HG03095 (cell line): ENCODE data around the gene CARMIL3.

Experiments
- ATAC-seq: cut with Tn5 transposase; IDR thresholded peaks from one replicate; pipeline ENCODE4 v1.9.1; 2021; ENCODE audit warnings: moderate library complexity; ENCODE audit not compliant: unreplicated experiment

CARMIL3 gene

GRCh38 chr14:24060443-24060842, 8.6 kb downstream of the CARMIL3 start:
- no peak for ATAC-seq

DNA sequence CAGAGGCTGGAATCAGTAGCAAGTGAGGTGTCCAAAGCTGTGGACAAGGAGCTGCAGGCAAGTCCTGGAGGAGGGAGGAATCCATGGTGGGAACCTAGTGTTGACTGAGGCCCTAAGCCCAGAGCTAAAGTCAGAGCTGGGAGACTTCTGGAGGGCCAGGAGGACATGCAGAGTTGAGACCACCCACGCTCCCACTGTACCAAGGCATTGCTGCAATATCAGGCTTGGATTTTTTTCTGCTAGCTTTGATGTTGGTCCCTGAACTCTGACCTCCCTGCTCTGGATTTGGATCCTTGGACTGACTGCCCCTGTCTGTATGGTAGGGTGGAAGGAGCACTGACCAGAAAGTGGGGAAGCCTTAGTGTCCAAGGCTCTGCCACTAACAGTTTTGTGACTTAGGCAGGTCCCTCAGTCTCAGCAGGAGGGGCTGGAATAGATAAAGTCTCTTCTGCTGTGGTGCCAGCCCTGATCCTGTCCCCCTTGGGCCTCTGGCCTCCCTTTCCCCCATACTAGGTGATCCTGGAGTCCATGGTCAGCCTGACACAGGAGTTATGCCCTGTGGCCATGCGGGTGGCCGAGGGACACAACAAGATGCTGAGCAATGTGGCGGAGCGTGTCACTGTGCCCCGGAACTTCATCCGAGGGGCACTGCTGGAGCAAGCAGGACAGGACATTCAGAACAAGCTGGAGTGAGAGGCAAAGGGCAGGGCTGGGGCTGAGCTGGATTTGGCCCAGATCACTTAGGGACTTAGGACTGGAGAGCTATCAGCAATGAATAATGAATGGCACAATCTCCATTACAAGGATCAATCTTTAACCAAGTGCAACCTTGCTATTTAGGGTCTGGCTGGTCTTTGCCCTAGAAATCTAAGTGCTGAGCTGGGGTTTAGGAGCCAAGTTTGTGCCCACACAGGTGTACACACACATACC, 9.4 kb downstream of the CARMIL3 start:
- ATAC-seq: no peak

DNA sequence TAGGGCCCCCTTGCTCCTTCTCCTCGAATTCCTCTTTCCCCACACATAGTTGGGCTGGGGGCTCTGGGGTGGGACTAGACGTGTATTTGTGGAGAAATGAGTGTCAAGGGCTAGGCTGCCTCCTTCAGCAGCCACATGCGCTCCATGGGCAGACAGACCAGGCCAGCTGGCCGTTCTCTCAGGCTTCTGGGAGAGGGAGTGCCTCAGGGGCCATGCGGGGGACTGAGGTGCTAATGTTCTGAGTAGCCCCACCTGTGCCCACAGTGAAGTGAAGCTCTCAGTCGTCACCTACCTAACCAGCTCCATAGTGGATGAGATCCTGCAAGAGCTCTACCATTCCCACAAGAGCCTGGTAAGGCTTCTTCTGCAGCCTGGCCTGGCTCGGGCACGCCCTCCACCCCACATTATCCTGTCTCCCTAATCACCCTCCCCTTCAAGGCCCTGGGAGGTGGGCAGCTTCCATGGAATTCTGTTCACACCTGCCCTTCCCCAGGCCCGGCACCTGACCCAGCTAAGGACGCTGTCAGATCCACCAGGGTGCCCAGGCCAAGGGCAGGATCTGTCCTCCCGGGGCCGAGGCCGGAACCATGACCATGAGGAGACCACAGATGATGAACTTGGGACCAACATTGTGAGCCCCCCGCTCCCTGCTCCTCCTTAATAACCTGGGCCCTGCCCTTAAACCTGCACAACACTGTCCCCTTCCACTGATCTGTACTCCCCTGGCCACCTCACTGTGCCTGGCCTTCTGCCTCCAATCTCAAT, 10.6 kb downstream of the CARMIL3 start:
- ATAC-seq: no peak

- ATAC-seq: no peak
Measured at GRCh38 chr14:24063263-24063836, 11.5 kb downstream of the CARMIL3 start.

DNA sequence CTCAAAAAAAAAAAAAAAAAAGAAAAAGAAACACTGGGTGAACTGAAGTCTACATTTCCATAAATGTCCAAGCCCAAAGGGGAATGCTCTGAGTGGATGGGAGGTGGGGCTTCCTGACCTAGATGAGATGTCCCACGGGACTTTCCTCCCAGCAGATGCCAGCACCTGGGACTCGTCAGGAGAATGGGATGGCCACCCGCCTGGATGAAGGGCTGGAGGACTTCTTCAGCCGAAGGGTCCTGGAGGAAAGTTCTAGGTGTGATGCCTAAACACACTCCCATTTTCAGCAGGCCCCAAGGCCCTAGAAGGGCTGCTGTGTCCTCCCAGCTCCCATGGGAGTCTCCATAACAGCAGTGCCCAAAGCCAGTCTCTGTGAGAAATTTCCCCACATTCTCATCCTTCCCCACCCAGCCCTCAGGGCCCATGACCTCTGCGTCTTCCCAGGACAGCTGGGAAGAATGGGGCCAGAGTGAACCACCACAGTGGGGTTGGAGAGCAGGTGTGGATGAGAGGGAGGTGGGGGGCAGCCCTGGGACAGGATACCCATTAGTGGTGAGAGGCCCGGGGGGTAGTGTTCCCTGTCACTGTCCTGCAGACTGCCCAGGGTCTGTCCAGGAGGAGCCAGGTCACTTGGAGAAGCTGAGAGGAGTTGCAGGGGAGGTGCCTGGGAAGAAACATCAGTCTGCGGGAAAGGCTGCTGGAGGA, 12.4 kb downstream of the CARMIL3 start:
- no peak for ATAC-seq

GRCh38 chr14:24064856-24065255, 13.0 kb downstream of the CARMIL3 start:
- ATAC-seq: no peak

GRCh38 chr14:24065408-24065807, 13.6 kb downstream of the CARMIL3 start:
- no peak for ATAC-seq

GRCh38 chr14:24066496-24067132, 14.8 kb downstream of the CARMIL3 start:
- no peak for ATAC-seq

GRCh38 chr14:24067133-24068082, 15.6 kb downstream of the CARMIL3 start:
- ATAC-seq: no peak

DNA sequence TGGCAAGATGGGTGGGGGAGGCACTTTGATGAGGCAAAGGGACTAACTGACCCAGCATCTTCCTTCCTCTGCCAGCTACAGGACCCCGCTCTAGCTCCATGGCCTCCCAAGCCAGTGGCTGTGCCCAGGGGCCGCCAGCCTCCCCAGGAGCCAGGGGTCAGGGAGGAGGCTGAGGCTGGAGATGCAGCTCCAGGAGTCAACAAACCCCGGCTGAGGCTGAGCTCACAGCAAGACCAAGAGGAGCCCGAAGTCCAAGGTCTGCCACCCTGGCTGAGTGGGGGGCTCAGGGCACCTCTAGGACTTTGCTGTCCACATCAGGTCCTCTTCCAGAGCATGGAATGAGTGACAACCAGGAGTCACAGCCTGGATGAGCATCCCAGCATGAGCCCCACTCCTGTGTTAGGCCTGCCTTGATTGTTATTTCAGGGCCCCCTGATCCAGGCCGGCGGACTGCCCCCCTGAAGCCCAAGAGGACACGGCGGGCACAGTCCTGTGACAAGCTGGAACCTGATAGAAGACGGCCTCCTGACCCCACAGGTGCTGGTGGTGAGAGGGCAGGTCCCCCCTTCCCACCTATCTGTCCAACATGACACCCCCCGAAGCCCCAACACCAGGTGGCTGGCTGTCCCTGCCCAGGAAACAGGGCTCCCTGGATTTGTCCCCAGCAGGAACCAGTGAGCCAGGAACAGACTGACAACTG, 17.1 kb downstream of the CARMIL3 start:
- ATAC-seq: no peak

DNA sequence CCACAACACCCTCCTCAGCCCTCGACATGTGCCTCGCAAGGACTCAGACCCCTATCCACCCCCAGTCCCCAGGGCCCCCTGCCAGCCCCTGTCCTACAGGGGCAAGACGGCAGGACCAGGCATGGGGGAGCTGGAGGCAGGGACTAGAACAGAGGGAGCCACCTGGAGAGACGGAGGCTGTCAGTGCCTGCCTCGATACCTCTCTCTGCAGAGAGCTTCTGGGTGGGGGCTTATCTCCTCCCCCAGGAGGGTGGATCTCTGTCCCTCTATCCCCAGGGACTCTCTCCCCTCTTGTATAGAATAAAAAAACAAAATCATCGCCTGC, 17.6 kb downstream of the CARMIL3 start:
- ATAC-seq: no peak

GRCh38 chr14:24070285-24071143, 18.7 kb downstream of the CARMIL3 start:
- no peak for ATAC-seq

DNA sequence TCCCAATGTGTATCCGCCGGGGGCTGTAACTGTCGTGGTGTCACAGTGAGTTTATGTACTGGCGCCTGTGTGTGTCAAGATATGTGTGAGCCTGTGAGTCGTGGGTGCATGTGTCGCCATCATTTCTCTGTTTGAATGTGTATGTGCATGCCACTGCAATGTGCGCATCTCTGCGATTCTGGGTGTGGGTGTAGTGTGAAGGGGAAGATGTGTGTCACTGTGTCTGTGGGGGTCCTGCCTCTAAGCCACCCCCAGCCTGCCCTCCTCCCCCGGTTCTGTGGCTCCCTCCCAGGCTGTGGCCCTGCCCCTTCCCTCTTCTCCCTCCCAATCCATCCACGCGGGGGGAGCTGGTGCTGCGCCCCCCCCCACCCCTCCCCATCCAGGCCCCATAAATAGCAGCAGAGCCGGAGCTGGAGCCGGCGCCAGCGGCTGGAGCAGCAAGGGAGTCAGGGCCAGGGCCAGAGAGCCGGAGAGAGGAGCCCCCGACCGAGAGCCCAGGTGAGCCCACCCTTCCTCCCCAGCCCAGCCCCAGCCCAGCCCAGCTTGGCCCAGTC, 19.4 kb downstream of the CARMIL3 start, which contains the start of gene CPNE6:
TSS of gene CPNE6 (plus strand) at position 419 of the 554 bp plus-strand sequence. CDS start 1,375 bp downstream, outside the sequence.
- ATAC-seq: no peak

GRCh38 chr14:24071836-24072430, 20.1 kb downstream of the CARMIL3 start:
- no peak for ATAC-seq

- no peak for ATAC-seq
Measured at GRCh38 chr14:24072436-24072835, 20.6 kb downstream of the CARMIL3 start.

DNA sequence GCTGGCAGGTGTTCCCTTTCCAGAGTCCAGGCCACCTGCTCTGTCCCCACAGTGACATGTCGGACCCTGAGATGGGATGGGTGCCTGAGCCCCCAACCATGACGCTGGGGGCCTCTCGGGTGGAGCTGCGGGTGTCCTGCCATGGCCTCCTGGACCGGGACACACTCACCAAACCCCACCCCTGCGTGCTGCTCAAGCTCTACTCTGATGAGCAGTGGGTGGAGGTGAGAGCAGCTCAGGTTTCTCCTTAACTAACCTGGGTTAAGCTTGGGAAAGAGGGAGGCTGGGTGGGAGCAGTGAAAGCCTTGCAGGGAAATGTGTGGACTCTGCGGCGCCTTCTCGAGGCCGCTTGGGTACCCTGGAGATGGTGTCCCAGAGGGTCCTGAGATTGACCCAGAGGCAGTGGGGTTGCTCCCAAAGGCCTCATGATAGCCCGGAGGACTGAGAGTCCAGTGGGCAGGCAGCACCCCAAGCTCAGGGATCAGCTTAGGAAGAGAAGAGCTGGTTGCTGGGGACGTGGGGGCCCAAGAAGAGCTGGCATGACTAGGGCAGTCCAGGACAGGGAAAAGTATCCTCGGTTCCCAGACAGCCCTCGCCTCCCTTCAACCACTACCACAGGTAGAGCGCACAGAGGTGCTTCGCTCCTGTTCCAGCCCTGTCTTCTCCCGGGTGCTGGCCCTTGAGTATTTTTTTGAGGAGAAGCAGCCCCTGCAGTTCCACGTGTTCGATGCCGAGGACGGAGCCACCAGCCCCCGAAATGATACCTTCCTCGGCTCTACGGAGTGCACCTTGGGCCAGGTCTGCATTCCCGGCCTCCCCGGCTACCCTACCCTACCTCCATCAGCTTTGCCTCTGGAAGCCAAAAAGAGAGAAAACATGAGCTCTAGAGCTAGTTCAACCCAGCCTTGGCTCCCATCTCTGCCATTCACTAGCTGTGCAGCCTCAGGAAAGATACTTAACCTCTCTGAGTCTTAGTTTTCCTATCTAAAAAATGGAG, 21.4 kb downstream of the CARMIL3 start:
- no peak for ATAC-seq
